Kidney (tissue), 14 donors: ENCODE data around the gene KRT40. TPM values are rescaled to one million over a fixed set of nuclear protein-coding genes. Genes with fewer than 3 reads are reported as not detected.
"Not testable (repeated sequence)": the region's sequence is repeated elsewhere in the genome, so short reads cannot be mapped to it uniquely, and the experiment has no call there.

ENCODE experiments used
- DNase-seq, 5 donors: peaks; one replicate each; pipeline ENCODE4 v3.0.0-alpha.2; 2013 to 2020
- FAIRE-seq: peaks from 2 replicates; lab custom pipeline; 2012; peaks lifted over from hg19 to GRCh38; lab: Jason Lieb, UNC
- H3K27ac ChIP-seq, 2 donors: one replicate each; pipeline ENCODE4 v1.7.0; 2013; ENCODE audit warnings: low read depth in 2 of 2, low read length in 2 of 2, inconsistent platforms in 1 of 2
- H3K27me3 ChIP-seq: one replicate; pipeline ENCODE4 v1.7.1; 2013; ENCODE audit warnings: low read length, inconsistent platforms; ENCODE audit not compliant: control insufficient read depth, insufficient read depth
- H3K36me3 ChIP-seq, 3 donors: one replicate each; pipeline versions ENCODE4 v1.7.0 to v1.7.1; 2013; ENCODE audit warnings: low read length in 3 of 3, control low read depth in 1 of 3, inconsistent platforms in 1 of 3; ENCODE audit not compliant: insufficient read depth in 3 of 3, control insufficient read depth in 2 of 3
- H3K4me1 ChIP-seq, 3 donors: one replicate each; pipeline versions ENCODE4 v1.7.0 to v1.7.1; 2013; ENCODE audit warnings: low read length in 3 of 3, inconsistent platforms in 1 of 3, low read depth in 1 of 3; ENCODE audit not compliant: control insufficient read depth in 2 of 3, insufficient read depth in 2 of 3
- H3K4me3 ChIP-seq, 3 donors: one replicate each; pipeline versions ENCODE4 v1.7.0 to v1.8.1; 2013; ENCODE audit warnings: low read length in 3 of 3, control low read depth in 1 of 3, inconsistent platforms in 1 of 3
- H3K9ac ChIP-seq, 3 donors: one replicate each; pipeline versions ENCODE4 v1.7.0 to v1.7.1; 2013; ENCODE audit warnings: low read length in 3 of 3, control low read depth in 1 of 3, inconsistent platforms in 1 of 3
- H3K9me3 ChIP-seq, 3 donors: one replicate each; pipeline versions ENCODE4 v1.7.0 to v1.7.1; 2013; ENCODE audit warnings: low read length in 3 of 3, control low read depth in 1 of 3, inconsistent platforms in 1 of 3; ENCODE audit not compliant: control insufficient read depth in 2 of 3, insufficient read depth in 1 of 3
- intact Hi-C: fragments of 100-400 bp; cut with DNase I; formaldehyde crosslinking; loops from one replicate; pipeline ENCODE4 v1.11.1; 2022
- polyA plus RNA-seq: library from polyadenylated mRNA; stranded (reverse); fragments of 350-450 nt; fragmentation: Illumina TruSeq; extraction: RNeasy Lipid Tissue Mini Kit (QIAGEN cat#74804); gene quantifications from one replicate; pipeline ENCODE4 v1.2.3, GENCODE V29; 2014; ENCODE audit warnings: low read depth, low replicate concordance; ENCODE audit not compliant: insufficient read depth
- total RNA-seq: library from RNA; stranded (reverse); fragmentation: NEBNext Ultra II Directional; extraction: Animal tissue kit (Norgen Biotek cat#: 25700); gene quantifications from one replicate; pipeline ENCODE4 v1.2.1, GENCODE V29; 2021
- TF ChIP-seq, protein P1 (sequence below): IDR thresholded peaks from 3 replicates; pipeline ENCODE4 v1.5.1; 2012; ENCODE audit warnings: mild to moderate bottlenecking, moderate library complexity, borderline replicate concordance; ENCODE audit not compliant: insufficient read depth; ENCODE audit errors: extremely low read depth
- donor health status: control.
- donor health status: control.
- donor health status: control.
- donor health status: control.
- donor health status: control.
- donor health status: DM: yes; HTN: yes; CAD: no.
- donor health status: Normal renal cell carcinoma (clear cell type).

KRT40 gene
- total and polyA plus RNA-seq, 2 donors from 2014 or later, result not detected

DNA sequence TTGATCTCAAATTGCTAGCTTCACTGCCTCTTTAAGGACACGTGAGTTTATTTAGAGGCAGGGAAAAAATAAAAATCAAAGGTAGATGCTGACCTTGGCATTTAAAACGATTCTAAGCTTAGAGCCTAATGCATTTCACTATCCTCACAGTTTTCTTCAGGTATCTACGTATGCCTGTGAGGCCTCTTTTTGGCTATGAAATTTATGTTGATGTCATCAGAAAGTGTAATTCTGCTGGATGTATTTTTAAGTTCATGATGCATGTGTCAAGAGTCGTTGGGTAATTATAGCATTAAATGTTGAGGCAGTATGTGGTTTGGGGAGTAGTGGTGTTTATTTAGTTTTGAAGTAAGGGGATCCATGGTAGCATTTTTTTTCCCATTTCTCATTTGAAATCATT lies 19.8 kb upstream of the KRT40 start:
- Histone ChIP-seq H3K4me1 (no peaks in the 10 kb centered on the region), H3K36me3 (no peaks in the 10 kb centered on the region), H3K9me3 (no peaks in the 10 kb centered on the region), H3K9ac (no peak overlapping the region), H3K27me3 (no peaks in the 10 kb centered on the region), H3K4me3 (no peak overlapping the region), H3K27ac (no peak overlapping the region)
- no peak for FAIRE-seq
- TF ChIP-seq, protein P1, sequence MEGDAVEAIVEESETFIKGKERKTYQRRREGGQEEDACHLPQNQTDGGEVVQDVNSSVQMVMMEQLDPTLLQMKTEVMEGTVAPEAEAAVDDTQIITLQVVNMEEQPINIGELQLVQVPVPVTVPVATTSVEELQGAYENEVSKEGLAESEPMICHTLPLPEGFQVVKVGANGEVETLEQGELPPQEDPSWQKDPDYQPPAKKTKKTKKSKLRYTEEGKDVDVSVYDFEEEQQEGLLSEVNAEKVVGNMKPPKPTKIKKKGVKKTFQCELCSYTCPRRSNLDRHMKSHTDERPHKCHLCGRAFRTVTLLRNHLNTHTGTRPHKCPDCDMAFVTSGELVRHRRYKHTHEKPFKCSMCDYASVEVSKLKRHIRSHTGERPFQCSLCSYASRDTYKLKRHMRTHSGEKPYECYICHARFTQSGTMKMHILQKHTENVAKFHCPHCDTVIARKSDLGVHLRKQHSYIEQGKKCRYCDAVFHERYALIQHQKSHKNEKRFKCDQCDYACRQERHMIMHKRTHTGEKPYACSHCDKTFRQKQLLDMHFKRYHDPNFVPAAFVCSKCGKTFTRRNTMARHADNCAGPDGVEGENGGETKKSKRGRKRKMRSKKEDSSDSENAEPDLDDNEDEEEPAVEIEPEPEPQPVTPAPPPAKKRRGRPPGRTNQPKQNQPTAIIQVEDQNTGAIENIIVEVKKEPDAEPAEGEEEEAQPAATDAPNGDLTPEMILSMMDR, result no peak
- no peak for DNase-seq
- intact Hi-C loops, result no loop called here

GRCh38 chr17:41002814-41003213 lies 18.7 kb upstream of the KRT40 start:
- Histone ChIP-seq H3K9ac (no peak overlapping the region), H3K4me3 (no peak overlapping the region), H3K27me3 (no peaks in the 10 kb centered on the region), H3K36me3 (no peaks in the 10 kb centered on the region), H3K27ac (no peak overlapping the region), H3K4me1 (no peaks in the 10 kb centered on the region), H3K9me3 (no peaks in the 10 kb centered on the region)
- TF ChIP-seq, protein P1, result no peak
- DNase-seq (no peak), FAIRE-seq (no peak)
- intact Hi-C loops, result no loop called here

- intact Hi-C loops, result no loop called here
- Histone ChIP-seq H3K27ac (no peak overlapping the region), H3K9me3 (no peaks in the 10 kb centered on the region), H3K4me3 (no peak overlapping the region), H3K4me1 (no peaks in the 10 kb centered on the region), H3K36me3 (no peaks in the 10 kb centered on the region), H3K9ac (no peak overlapping the region), H3K27me3 (no peaks in the 10 kb centered on the region)
- DNase-seq (no peak), FAIRE-seq (no peak)
- TF ChIP-seq, protein P1, result no peak
These were observed 17.7 kb upstream of the KRT40 start for GRCh38 chr17:41001795-41002194.

- H3K4me1 ChIP-seq, intact Hi-C loops: not testable (repeated sequence)
These were observed 15.4 kb upstream of the KRT40 start, which contains the start of gene KRTAP3-2 for GRCh38 chr17:40999563-40999962. Gene KRTAP3-2 (minus strand): TSS chr17:40999906. CDS start chr17:40999853, 53 bp downstream.

More at GRCh38 chr17:40999563-40999962, 15.4 kb upstream of the KRT40 start, which contains the start of gene KRTAP3-2:
- not testable (repeated sequence) for H3K27ac ChIP-seq, H3K36me3 ChIP-seq, FAIRE-seq, H3K27me3 ChIP-seq, H3K9ac ChIP-seq, H3K9me3 ChIP-seq, DNase-seq, H3K4me3 ChIP-seq
